ENCODE results near the gene FARP1.

Gene FARP1

GRCh38 chr13:98422046-98422445 is 279.2 kb downstream of the FARP1 start:
- no peak for DNase-seq (ENCODE audit: low spot score)

- no peak for DNase-seq (ENCODE audit: low spot score)
Measured at GRCh38 chr13:98423417-98423816, 280.5 kb downstream of the FARP1 start.

- DNase-seq (ENCODE audit: low spot score) = peak; percentile 76
Measured at GRCh38 chr13:98427331-98427995, 284.6 kb downstream of the FARP1 start.

- no peak for DNase-seq (ENCODE audit: low spot score)
Measured at GRCh38 chr13:98428256-98428966, 285.5 kb downstream of the FARP1 start.

- no peak for DNase-seq (ENCODE audit: low spot score)
Measured at GRCh38 chr13:98429081-98429480, 286.2 kb downstream of the FARP1 start.

- no peak for DNase-seq (ENCODE audit: low spot score)
Measured at GRCh38 chr13:98429531-98429930, 286.6 kb downstream of the FARP1 start.

GRCh38 chr13:98429977-98430736 is 287.3 kb downstream of the FARP1 start:
- no peak for DNase-seq (ENCODE audit: low spot score)

- DNase-seq (ENCODE audit: low spot score) = no peak
Measured at GRCh38 chr13:98432638-98433037, 289.7 kb downstream of the FARP1 start.

- no peak for DNase-seq (ENCODE audit: low spot score)
Measured at GRCh38 chr13:98433654-98434053, 290.8 kb downstream of the FARP1 start.

- DNase-seq (ENCODE audit: low spot score) = no peak
Measured at GRCh38 chr13:98434060-98434459, 291.2 kb downstream of the FARP1 start.

- DNase-seq (ENCODE audit: low spot score) = peak; percentile 34
Measured at GRCh38 chr13:98435376-98435775, 292.5 kb downstream of the FARP1 start.

- peak; percentile 81 for DNase-seq (ENCODE audit: low spot score)
Measured at GRCh38 chr13:98436233-98436910, 293.5 kb downstream of the FARP1 start.

GRCh38 chr13:98438246-98439125 is 295.6 kb downstream of the FARP1 start:
- DNase-seq (ENCODE audit: low spot score) = no peak

GRCh38 chr13:98439126-98439828 is 296.4 kb downstream of the FARP1 start:
- DNase-seq (ENCODE audit: low spot score) = no peak

GRCh38 chr13:98439896-98440295 is 297.0 kb downstream of the FARP1 start:
- DNase-seq (ENCODE audit: low spot score) = no peak

GRCh38 chr13:98440390-98441055 is 297.6 kb downstream of the FARP1 start:
- DNase-seq (ENCODE audit: low spot score) = no peak

- DNase-seq (ENCODE audit: low spot score) = no peak
Measured at GRCh38 chr13:98441056-98441676, 298.3 kb downstream of the FARP1 start.

GRCh38 chr13:98442391-98443230 is 299.7 kb downstream of the FARP1 start:
- no peak for DNase-seq (ENCODE audit: low spot score)

- no peak for DNase-seq (ENCODE audit: low spot score)
Measured at GRCh38 chr13:98443329-98443728, 300.4 kb downstream of the FARP1 start.

Measured in cerebellar cortex (tissue), 1 donor.